OCI-LY1 (cell line): ENCODE data around the gene TPO.

ENCODE experiments used
- EZH2 ChIP-seq: fragments of 200-600 bp; sonication (generic), shearing (Covaris generic); IDR thresholded peaks from 2 replicates; pipeline ENCODE4 v1.8.0; 2017; ENCODE audit warnings: borderline replicate concordance, mixed run types, mild to moderate bottlenecking, antibody characterized with exemption, low read length, moderate library complexity, mixed read lengths
- TF ChIP-seq, protein P1 (sequence below): fragments of 200-600 bp; sonication (generic), shearing (Covaris generic); IDR thresholded peaks from 2 replicates; pipeline ENCODE4 v1.5.1; 2017; ENCODE audit warnings: mild to moderate bottlenecking, antibody characterized with exemption, low read length, moderate library complexity, mixed read lengths

DNA sequence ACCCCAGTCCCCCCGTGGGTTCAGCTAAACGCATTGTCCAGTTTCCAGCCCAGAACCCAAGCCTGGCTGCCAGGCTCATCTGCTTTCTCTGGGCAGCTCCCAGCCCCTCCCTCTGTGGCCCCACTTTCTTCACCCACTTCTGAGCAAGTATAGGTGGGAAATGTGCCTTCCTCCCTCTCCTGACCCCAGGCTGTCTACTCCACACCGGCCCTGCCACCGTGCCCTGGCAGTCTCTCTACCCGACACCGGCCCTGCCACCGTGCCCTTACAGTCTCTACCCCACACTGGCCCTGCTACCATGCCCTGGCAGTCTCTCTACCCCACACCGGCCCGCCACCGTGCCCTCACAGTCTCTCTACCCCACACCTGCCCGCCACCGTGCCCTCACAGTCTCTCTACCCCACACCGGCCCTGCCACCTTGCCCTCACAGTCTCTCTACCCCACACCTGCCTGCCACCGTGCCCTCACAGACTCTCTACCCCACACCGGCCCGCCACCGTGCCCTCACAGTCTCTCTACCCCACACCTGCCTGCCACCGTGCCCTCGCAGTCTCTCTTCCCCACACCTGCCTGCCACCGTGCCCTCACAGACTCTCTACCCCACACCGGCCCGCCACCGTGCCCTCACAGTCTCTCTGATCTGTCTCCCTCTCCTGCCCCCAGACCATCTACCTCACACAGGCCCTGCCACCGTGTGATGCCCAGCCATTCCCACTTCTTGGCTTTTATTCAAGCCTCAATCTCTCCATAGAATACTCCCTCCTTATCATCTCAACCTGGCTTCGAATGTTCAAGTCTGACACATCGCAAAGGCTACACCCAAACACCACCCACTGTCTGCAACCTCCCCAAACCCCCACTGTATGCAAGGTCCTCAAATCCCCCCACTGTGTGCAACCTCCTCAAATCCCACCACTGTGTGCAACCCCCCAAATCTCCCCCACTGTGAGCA is 108.9 kb downstream of the TPO start:
- TF ChIP-seq, protein P1, sequence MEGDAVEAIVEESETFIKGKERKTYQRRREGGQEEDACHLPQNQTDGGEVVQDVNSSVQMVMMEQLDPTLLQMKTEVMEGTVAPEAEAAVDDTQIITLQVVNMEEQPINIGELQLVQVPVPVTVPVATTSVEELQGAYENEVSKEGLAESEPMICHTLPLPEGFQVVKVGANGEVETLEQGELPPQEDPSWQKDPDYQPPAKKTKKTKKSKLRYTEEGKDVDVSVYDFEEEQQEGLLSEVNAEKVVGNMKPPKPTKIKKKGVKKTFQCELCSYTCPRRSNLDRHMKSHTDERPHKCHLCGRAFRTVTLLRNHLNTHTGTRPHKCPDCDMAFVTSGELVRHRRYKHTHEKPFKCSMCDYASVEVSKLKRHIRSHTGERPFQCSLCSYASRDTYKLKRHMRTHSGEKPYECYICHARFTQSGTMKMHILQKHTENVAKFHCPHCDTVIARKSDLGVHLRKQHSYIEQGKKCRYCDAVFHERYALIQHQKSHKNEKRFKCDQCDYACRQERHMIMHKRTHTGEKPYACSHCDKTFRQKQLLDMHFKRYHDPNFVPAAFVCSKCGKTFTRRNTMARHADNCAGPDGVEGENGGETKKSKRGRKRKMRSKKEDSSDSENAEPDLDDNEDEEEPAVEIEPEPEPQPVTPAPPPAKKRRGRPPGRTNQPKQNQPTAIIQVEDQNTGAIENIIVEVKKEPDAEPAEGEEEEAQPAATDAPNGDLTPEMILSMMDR: no peak
- TF ChIP-seq EZH2: no peak
